GM18511 (cell line): ENCODE data around the gene HSD17B11.
A peak's percentile ranks its signal among the peaks of the same experiment; 100 is the strongest.
"Not testable (repeated sequence)": the region's sequence is repeated elsewhere in the genome, so short reads cannot be mapped to it uniquely, and the experiment has no call there.

Source experiments
- ATAC-seq: cut with Tn5 transposase; IDR thresholded peaks from one replicate; pipeline ENCODE4 v1.9.1; 2021; ENCODE audit warnings: mild to moderate bottlenecking, moderate library complexity; ENCODE audit not compliant: unreplicated experiment

Gene HSD17B11

GRCh38 chr4:87360338-87360935 is 30.6 kb downstream of the HSD17B11 start:
- no peak for ATAC-seq

- ATAC-seq = no peak
Measured at GRCh38 chr4:87359258-87359657, 31.7 kb downstream of the HSD17B11 start.

DNA sequence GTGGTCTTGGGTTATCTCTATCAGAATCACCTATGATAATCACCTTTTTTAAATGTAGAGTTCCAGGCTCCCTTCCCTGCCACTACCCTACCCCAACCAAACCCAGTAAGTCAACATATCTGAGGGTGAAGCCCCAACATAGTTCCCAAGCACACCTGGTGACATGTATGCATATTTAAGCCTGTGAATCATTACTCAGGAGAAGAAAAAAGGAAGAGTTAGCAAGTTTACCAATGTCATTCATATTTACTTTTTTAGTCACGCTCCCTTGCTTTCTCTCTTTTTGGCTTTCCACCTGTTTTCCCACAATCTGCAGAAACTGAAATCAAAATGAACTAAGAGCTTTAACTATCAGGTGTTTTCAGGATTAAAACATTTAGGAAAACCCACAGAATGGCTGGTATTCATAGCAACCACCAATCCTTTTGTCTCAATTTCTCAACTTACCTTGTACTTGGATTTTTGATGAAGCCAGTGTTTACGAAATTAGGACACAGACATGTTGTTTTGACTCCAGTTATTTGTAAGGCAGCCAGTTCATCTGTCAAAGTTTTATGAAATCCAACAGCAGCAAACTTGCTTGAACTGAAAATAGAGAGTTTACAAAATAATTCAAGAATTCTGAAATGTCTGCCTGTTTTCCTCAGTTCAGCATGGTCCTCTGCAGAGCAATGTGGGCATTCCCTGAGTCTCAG is 34.0 kb downstream of the HSD17B11 start:
- no peak for ATAC-seq

GRCh38 chr4:87354168-87355102 is 36.6 kb downstream of the HSD17B11 start:
- no peak for ATAC-seq

DNA sequence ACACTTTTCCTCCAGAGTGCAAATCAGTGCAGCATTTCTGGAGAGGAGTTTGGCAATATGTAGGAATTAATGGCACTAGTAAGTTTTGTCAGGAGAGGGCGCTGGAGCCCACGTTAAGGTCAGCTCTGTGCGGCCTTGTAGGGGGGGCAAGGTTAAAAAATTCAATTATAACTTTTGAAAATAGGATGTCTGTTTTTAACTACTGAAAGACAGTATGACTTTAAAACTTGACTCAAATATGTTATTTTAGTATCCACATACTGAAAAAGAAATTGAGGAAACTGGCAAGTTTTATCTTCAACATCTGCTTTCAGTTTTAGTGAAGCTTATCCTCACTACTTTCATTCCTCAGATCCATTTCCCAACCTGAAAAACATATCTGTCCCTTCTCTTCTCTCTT is 37.4 kb downstream of the HSD17B11 start:
- ATAC-seq = peak; percentile 90

DNA sequence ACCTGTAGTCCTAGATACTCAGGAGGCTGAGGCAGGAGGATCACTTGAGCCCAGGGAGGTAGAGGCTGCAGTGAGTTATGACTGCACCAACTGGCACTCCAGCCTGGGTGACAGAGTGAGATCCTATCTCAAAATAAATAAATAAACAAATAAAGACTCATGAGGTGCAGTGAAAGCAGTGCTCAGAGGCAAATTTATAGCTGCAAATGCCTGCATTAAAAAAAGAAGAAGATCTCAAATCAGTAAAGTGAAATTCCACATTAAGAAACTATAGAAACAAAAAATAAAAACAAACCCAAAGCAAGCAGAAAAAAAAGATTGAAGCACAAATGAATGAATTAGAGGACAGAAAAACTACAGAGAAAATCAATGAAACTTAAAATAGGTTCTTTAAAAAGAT is 45.8 kb downstream of the HSD17B11 start:
- ATAC-seq = no peak

- ATAC-seq = no peak
Measured at GRCh38 chr4:87342872-87343271, 48.1 kb downstream of the HSD17B11 start.

- ATAC-seq = not testable (repeated sequence)
Measured at GRCh38 chr4:87341954-87342635, 48.9 kb downstream of the HSD17B11 start.

DNA sequence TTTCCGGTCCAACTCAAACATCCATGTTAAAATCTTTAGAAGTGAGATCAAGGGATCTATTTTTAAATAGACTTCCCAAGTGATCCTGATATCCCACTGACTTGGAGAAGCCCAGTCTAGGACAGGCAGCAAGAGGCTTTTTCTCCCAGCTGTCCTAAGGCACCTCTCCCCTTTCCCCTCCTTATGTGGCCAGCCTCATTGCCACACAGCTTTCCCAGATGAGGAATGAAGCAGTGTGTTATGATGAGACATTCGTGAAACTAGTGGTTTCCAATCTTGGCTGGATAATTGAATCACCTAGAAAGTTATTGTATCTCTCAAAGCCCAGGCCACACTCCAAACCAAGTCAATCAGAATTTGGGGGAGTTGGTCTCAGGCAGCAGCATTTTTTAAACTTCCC is 51.5 kb downstream of the HSD17B11 start:
- no peak for ATAC-seq

- ATAC-seq = no peak
Measured at GRCh38 chr4:87337361-87337760, 53.6 kb downstream of the HSD17B11 start.

DNA sequence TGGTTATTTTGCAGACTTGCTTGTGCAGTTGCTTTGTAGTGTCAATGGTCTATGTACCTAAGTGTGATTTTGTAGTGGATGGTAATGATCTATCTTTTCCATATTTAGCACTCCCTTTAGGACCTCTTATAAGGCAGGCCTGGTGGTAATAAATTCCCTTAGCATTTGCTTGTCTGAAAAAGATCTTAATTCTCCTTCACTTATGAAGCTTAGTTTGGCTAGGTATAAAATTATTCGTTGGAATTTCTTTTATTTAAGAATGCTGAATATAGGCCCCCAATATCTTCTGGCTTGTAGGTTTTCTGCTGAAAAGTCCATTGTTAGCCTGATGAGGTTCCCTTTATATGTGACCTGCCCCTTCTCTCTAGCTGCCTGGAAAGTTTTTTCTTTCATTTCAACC is 57.7 kb downstream of the HSD17B11 start:
- no peak for ATAC-seq

DNA sequence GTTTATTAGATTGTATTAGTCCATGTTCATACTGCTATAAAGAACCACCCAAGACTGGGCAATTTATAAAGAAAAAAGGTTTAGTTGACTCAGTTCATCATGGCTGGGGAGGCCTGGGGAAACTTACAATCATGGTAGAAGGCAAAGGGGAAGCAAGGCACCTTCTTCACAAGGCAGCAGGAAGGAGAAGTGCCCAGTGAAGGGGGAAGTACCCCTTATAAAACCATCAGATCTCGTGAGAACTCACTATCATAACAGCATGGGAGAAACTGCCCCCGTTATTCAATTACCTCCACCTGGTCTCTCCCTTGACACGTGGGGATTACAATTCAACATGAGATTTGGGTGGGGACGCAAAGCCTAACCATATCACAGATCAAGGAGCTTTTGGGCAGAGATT is 60.2 kb downstream of the HSD17B11 start:
- no peak for ATAC-seq

GRCh38 chr4:87327136-87327535 is 63.9 kb downstream of the HSD17B11 start:
- no peak for ATAC-seq

DNA sequence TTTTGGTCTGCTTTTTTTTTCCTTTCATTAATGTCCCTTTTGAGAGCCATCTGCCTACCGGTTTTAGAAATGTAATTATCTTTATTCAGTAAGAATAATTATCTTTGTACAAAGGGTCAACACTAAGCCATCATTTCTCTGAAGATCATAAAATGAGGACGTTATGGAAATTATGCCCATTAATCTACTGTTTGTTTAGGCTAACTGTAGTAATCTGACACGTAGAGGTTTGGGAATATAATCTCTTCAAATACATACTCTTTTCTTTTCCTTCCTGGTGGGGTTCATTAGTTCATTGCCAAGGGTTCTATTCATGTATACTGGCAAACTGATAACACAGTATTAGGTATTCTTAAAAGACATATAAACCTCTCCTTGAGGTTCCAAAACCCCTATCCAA is 64.5 kb downstream of the HSD17B11 start:
- ATAC-seq = no peak

DNA sequence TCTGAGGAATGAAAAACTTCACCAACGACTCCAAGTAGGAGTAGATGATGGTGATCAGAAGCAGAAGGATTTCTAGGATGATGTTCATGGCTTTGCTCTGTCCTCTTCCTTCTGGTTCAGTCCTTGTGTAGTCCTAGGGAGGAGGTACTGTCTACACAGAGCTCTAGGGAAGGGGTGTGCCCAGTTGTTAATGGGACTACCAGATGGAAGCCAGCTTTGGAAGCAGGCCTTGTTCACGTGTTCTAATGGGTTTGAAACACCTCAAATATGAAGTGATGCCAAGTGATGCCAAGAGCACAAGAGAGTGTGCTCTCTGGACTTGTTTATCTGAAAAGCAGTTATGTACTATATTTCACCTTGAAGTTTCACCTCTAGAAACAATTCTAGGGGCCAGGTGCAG is 68.2 kb downstream of the HSD17B11 start, which contains the start of gene HSD17B13:
Gene HSD17B13 (minus strand): TSS at position 129 of the 400 bp plus-strand sequence. CDS start 41 bp downstream, at position 88.
- no peak for ATAC-seq

DNA sequence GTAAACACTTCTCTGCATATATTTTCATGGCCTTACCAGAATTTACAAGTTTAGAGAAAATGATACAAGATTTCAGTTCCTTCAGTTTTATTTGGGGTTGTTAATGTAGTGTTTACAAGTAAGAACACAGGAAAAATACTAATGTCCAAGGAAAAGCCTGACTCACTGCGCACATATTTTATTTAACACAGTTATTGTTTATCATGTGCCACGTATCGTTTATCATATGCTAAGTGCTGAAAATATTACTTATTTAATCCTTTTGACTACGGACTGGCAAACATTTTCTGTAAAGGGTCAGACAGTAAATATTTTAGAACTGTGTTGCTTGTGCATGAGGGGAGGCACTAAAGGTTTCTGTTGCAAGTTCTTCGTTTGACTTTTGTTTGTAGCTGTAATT is 69.1 kb downstream of the HSD17B11 start:
- no peak for ATAC-seq

DNA sequence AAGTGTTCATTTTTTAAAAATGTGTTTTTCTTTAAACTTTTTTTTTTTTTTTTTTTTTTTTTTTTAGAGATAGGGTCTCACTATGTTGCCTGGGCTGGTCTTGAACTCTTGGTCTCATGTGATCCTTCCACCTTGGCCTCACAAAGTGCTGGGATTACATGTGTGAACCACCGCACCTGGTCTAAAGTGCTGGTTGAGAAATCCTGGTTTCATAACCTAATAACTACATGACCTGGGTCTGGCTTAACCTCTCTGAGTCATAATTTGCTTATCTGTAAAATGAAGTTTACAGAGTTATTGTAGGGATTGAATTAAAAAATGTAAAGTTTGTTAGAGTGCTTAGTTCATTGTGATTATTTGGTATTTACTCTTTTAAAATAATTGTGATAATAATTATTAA is 73.5 kb downstream of the HSD17B11 start:
- ATAC-seq = no peak

DNA sequence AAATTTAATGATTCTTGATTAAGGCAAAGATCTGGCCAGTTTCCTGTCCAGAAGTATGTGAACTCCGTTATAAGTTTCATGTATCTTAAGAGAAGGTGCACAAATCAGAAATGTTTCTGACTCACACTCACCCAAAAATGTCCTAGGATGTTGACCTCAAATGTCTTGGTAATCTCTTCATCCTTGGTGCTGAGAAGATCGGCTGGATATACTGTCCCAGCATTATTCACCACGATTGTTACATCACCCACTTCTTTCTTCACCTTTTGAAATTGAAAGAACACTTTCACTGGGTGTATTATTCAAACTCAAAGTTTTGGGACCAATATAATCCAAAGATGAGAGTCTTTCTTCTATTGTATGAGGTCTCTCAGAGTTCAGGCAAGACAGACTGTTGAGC is 74.0 kb downstream of the HSD17B11 start:
- ATAC-seq = no peak

- not testable (repeated sequence) for ATAC-seq
Measured at GRCh38 chr4:87315000-87315399, 76.0 kb downstream of the HSD17B11 start.

- ATAC-seq = no peak
Measured at GRCh38 chr4:87313756-87314155, 77.2 kb downstream of the HSD17B11 start.

DNA sequence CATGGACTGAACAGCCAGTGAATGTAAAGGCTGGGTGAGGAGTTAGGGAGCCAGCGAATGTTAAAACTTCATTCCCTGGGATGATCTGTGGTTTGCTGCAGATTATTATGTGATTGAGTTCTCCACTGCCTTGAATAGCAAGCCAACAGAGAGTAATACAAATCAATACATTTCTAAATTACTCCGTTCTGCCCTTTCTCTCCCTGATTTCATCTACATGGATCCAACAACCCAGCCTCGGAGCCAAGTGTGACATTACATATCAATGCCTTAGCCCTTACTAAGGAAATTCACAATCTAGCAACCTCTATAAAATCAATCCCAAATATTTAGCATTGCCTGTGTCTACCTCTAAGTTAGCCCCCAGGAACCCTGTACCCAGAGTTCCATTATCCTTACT is 79.3 kb downstream of the HSD17B11 start:
- no peak for ATAC-seq
